Activated CD8-positive, alpha-beta memory T cell treated with anti-CD3 and anti-CD28 coated beads for 48 hours (primary cell): ENCODE measurements around the gene OPCML.

ENCODE experiments used
- DNase-seq, 3 experiments: peaks; one replicate each; pipeline ENCODE4 v3.0.0-alpha.2; 2020; ENCODE audit warnings: low read depth in 2 of 3, low spot score in 2 of 3

OPCML gene

GRCh38 chr11:132948252-132948651, 584.0 kb downstream of the OPCML start:
- DNase-seq: no peak

GRCh38 chr11:132944569-132944944, 587.7 kb downstream of the OPCML start:
- no peak for DNase-seq

GRCh38 chr11:132943706-132944568, 588.4 kb downstream of the OPCML start:
- no peak for DNase-seq

- DNase-seq: no peak
Measured at GRCh38 chr11:132943357-132943705, 589.0 kb downstream of the OPCML start.

GRCh38 chr11:132942611-132943356, 589.5 kb downstream of the OPCML start:
- no peak for DNase-seq

GRCh38 chr11:132941761-132942160, 590.5 kb downstream of the OPCML start:
- DNase-seq: no peak

- DNase-seq: no peak
Measured at GRCh38 chr11:132941024-132941646, 591.2 kb downstream of the OPCML start.

GRCh38 chr11:132937016-132937415, 595.3 kb downstream of the OPCML start:
- no peak for DNase-seq

GRCh38 chr11:132935383-132935782, 596.9 kb downstream of the OPCML start:
- no peak for DNase-seq

- no peak for DNase-seq
Measured at GRCh38 chr11:132933703-132934102, 598.6 kb downstream of the OPCML start.

GRCh38 chr11:132925825-132926469, 606.4 kb downstream of the OPCML start:
- DNase-seq: no peak

- DNase-seq: no peak
Measured at GRCh38 chr11:132921597-132921996, 610.7 kb downstream of the OPCML start.

GRCh38 chr11:132920451-132921096, 611.7 kb downstream of the OPCML start:
- no peak for DNase-seq

- no peak for DNase-seq
Measured at GRCh38 chr11:132914600-132914999, 617.7 kb downstream of the OPCML start.

GRCh38 chr11:132913886-132914285, 618.4 kb downstream of the OPCML start:
- no peak for DNase-seq

- no peak for DNase-seq
Measured at GRCh38 chr11:132913295-132913694, 619.0 kb downstream of the OPCML start.

GRCh38 chr11:132911186-132911585, 621.1 kb downstream of the OPCML start:
- no peak for DNase-seq

GRCh38 chr11:132910011-132910760, 622.1 kb downstream of the OPCML start:
- DNase-seq: no peak

- DNase-seq: no peak
Measured at GRCh38 chr11:132909021-132909606, 623.2 kb downstream of the OPCML start.

- no peak for DNase-seq
Measured at GRCh38 chr11:132908414-132908810, 623.9 kb downstream of the OPCML start.
